GM18499 (cell line): ENCODE data around the gene PNLIPRP1.

Experiments used
- ATAC-seq: cut with Tn5 transposase; IDR thresholded peaks from one replicate; pipeline ENCODE4 v1.9.1; 2021; ENCODE audit warnings: moderate number of reproducible peaks; ENCODE audit not compliant: insufficient read depth, unreplicated experiment

The PNLIPRP1 gene

GRCh38 chr10:116629340-116629739 is 38.6 kb downstream of the PNLIPRP1 start:
- no peak for ATAC-seq

- ATAC-seq: no peak
Measured at GRCh38 chr10:116630020-116630419, 39.3 kb downstream of the PNLIPRP1 start.

GRCh38 chr10:116631871-116632295 is 41.1 kb downstream of the PNLIPRP1 start:
- ATAC-seq: no peak

GRCh38 chr10:116632596-116633215 is 41.9 kb downstream of the PNLIPRP1 start:
- no peak for ATAC-seq

- ATAC-seq: no peak
Measured at GRCh38 chr10:116633216-116633600, 42.4 kb downstream of the PNLIPRP1 start.

GRCh38 chr10:116634126-116634975 is 43.6 kb downstream of the PNLIPRP1 start:
- ATAC-seq: no peak

GRCh38 chr10:116636385-116636784 is 45.6 kb downstream of the PNLIPRP1 start:
- ATAC-seq: no peak

GRCh38 chr10:116636976-116637375 is 46.2 kb downstream of the PNLIPRP1 start:
- ATAC-seq: no peak

- no peak for ATAC-seq
Measured at GRCh38 chr10:116637830-116638229, 47.1 kb downstream of the PNLIPRP1 start.

GRCh38 chr10:116646502-116646901 is 55.7 kb downstream of the PNLIPRP1 start:
- no peak for ATAC-seq

GRCh38 chr10:116648903-116649302 is 58.1 kb downstream of the PNLIPRP1 start:
- no peak for ATAC-seq

- no peak for ATAC-seq
Measured at GRCh38 chr10:116653885-116654284, 63.1 kb downstream of the PNLIPRP1 start.

- ATAC-seq: no peak
Measured at GRCh38 chr10:116654816-116655215, 64.1 kb downstream of the PNLIPRP1 start.

GRCh38 chr10:116655568-116655967 is 64.8 kb downstream of the PNLIPRP1 start:
- ATAC-seq: no peak

GRCh38 chr10:116656044-116656443 is 65.3 kb downstream of the PNLIPRP1 start:
- no peak for ATAC-seq

- no peak for ATAC-seq
Measured at GRCh38 chr10:116657863-116658551, 67.2 kb downstream of the PNLIPRP1 start.
